HUES48 (cell line): ENCODE measurements around the gene NFIB.

Source experiments
- H3K27ac ChIP-seq: one replicate; pipeline ENCODE4 v1.7.0; 2013; ENCODE audit warnings: low read depth, low read length, inconsistent platforms
- H3K27me3 ChIP-seq: 2 replicates; pipeline ENCODE4 v1.6.1; 2013; ENCODE audit warnings: mild to moderate bottlenecking, low read length; ENCODE audit not compliant: control insufficient read depth, insufficient read depth
- H3K36me3 ChIP-seq: 2 replicates; pipeline ENCODE4 v1.6.1; 2013; ENCODE audit warnings: low read length; ENCODE audit not compliant: control insufficient read depth, insufficient read depth
- H3K4me1 ChIP-seq: 2 replicates; pipeline ENCODE4 v1.6.1; 2013; ENCODE audit warnings: mild to moderate bottlenecking, low read length; ENCODE audit not compliant: control insufficient read depth, insufficient read depth
- H3K4me3 ChIP-seq: 2 replicates; pipeline ENCODE4 v1.5.1; 2013; ENCODE audit warnings: mild to moderate bottlenecking, low read depth, low read length
- H3K9ac ChIP-seq: 2 replicates; pipeline ENCODE4 v1.6.1; 2013; ENCODE audit warnings: mild to moderate bottlenecking, low read depth, low read length, moderate library complexity
- H3K9me3 ChIP-seq: 2 replicates; pipeline ENCODE4 v1.6.1; 2013; ENCODE audit warnings: low read length; ENCODE audit not compliant: control insufficient read depth, insufficient read depth

The NFIB gene

GRCh38 chr9:14179449-14179848, 134.5 kb downstream of the NFIB start:
- H3K4me1 ChIP-seq, result no peaks in the 10 kb centered on the region

DNA sequence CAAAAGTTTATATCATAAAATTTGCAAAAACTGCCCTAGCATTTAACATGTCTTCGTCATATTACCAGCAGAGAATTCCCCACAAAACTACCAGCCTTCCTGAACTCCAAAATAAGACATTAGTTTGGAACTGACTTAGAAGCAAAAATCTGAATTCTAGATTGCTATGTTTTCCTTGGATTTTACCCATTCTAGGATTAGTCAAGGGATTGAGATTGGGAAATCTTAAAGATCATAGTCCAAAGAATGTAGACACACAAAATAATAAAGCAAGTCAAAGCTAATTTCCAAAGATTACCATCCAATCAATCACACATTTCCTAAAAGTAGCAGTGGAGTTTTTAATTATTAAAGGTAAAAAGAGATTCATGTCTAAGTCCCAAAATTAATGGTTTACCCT, 138.2 kb downstream of the NFIB start:
- no peaks in the 10 kb centered on the region for H3K9me3 ChIP-seq
- no peaks in the 10 kb centered on the region for H3K27me3 ChIP-seq
- H3K9ac ChIP-seq, result no peak overlapping the region
- no peaks in the 10 kb centered on the region for H3K4me1 ChIP-seq
- H3K27ac ChIP-seq, result no peak overlapping the region
- no peaks in the 10 kb centered on the region for H3K36me3 ChIP-seq
- no peak overlapping the region for H3K4me3 ChIP-seq

More at GRCh38 chr9:14179449-14179848, 134.5 kb downstream of the NFIB start:
- Histone ChIP-seq H3K27ac (no peak overlapping the region), H3K9ac (no peak overlapping the region), H3K4me3 (no peak overlapping the region), H3K27me3 (no peaks in the 10 kb centered on the region), H3K9me3 (no peaks in the 10 kb centered on the region), H3K36me3 (no peaks in the 10 kb centered on the region)

DNA sequence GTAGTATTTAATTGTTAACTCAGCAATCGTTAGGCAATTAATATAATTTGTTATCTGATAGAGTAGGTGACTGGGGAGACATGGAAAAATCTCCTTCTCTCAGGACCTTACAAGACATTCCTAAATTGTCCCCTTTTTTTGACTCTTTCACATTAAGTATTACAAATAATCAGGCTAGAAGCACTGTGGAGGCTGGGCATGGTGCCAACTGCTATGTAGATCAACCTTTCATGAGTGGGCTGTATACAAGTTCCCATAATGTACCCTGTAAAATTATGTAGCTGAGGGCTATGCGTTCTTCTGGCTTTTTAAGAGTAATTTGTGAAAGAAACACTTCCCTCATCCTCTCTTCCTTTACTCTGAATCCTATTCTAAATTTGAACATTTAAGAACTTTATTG, 140.2 kb downstream of the NFIB start:
- H3K4me3 ChIP-seq, result no peak overlapping the region
- H3K27ac ChIP-seq, result no peak overlapping the region
- no peaks in the 10 kb centered on the region for H3K27me3 ChIP-seq
- no peaks in the 10 kb centered on the region for H3K4me1 ChIP-seq
- no peaks in the 10 kb centered on the region for H3K9me3 ChIP-seq
- no peak overlapping the region for H3K9ac ChIP-seq
- H3K36me3 ChIP-seq, result no peaks in the 10 kb centered on the region

DNA sequence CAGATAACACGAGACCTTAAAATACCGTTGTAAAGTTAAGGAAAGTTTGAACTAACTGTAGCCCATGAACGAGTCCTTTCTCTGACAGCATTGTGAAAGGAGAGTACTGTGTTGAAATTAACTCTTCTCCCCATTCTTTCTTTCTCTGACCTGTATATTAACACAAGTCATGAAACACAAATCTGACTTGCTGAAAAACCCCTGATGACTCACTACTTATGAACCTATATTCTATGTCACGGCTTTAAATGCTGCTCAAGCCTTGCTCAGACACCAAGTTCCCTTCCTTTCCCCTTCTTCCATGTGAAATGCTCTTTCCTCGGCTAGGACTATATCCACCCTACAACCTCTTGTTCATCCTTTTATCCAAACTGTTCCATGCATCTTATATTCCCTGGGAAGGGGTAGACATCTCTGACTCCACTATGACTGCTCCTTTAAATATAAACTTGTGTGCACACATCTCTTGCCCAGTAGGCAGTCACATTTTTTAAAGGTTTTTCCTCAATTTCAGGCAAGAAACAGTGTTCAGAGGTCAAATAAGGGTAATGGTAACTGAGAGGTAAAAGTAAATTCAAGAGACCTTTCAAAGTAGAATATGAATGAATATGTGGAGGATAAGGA, 142.9 kb downstream of the NFIB start:
- no peak overlapping the region for H3K27ac ChIP-seq
- H3K36me3 ChIP-seq, result no peaks in the 10 kb centered on the region
- H3K9ac ChIP-seq, result no peak overlapping the region
- no peaks in the 10 kb centered on the region for H3K9me3 ChIP-seq
- H3K4me1 ChIP-seq, result no peaks in the 10 kb centered on the region
- no peaks in the 10 kb centered on the region for H3K27me3 ChIP-seq
- H3K4me3 ChIP-seq, result no peak overlapping the region

- Histone ChIP-seq H3K27ac (no peak overlapping the region), H3K27me3 (no peaks in the 10 kb centered on the region), H3K4me1 (no peaks in the 10 kb centered on the region), H3K9ac (no peak overlapping the region), H3K4me3 (no peak overlapping the region), H3K36me3 (no peaks in the 10 kb centered on the region), H3K9me3 (no peaks in the 10 kb centered on the region)
Measured at GRCh38 chr9:14170392-14170931, 143.5 kb downstream of the NFIB start.

DNA sequence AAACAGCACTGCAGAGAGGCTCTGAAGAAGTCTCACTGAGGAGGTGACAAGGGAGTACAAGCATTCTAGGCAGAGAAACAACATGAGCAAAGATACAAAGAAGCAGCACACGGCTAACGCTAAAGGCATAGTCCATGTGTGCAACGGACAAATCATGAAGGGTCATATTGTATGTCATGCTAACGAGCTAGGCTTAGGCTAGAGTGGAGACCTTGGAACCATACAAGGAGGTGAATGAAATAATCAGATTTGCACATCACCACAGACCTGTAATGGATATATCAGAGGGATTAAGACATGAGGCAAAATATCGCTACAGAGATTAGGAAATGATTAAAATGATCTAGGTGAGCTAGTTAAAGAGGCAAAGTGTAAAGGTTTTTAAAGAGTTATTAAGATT, 145.6 kb downstream of the NFIB start:
- Histone ChIP-seq H3K4me1 (no peaks in the 10 kb centered on the region), H3K9ac (no peak overlapping the region), H3K27me3 (no peaks in the 10 kb centered on the region), H3K9me3 (no peaks in the 10 kb centered on the region), H3K4me3 (no peak overlapping the region), H3K36me3 (no peaks in the 10 kb centered on the region), H3K27ac (no peak overlapping the region)

DNA sequence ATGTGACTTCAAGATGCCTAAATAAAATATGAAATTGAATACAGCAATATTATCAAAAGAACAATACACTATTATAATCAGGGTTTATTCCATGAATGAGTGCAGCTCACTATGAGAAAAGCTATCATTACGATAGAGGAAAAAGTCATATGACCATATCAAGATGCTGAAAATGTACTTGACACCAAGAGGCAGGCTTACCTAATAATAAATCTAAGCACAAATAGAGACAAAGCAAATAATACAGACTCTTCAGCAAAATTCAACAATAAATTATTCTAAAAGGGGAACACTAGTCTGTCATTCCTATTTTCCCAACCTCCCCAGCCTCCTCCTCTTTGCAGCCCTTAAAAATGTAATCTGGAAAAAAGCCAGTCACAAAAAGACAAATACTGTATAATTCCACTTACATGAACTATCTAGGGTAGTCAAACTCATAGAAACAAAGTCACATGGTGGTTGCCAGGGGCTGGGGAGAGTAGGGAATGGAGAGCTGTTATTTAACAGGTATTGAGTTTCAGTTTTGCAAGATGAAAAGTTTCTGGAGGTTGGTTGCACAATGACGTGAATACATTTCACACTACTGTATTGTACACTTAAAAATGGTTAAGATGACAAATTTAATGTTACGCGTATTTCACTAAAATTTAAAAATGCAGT, 148.4 kb downstream of the NFIB start:
- Histone ChIP-seq H3K9me3 (no peaks in the 10 kb centered on the region), H3K4me3 (no peak overlapping the region), H3K27ac (no peak overlapping the region)

GRCh38 chr9:14164908-14165307, 149.0 kb downstream of the NFIB start:
- H3K27me3 ChIP-seq, result no peaks in the 10 kb centered on the region
- no peak overlapping the region for H3K27ac ChIP-seq
- H3K9me3 ChIP-seq, result no peaks in the 10 kb centered on the region
- no peak overlapping the region for H3K4me3 ChIP-seq
- no peaks in the 10 kb centered on the region for H3K36me3 ChIP-seq
- H3K9ac ChIP-seq, result no peak overlapping the region
- H3K4me1 ChIP-seq, result no peaks in the 10 kb centered on the region

More for the DNA sequence above, 148.4 kb downstream of the NFIB start:
- no peak overlapping the region for H3K9ac ChIP-seq
- no peaks in the 10 kb centered on the region for H3K36me3 ChIP-seq
- no peaks in the 10 kb centered on the region for H3K27me3 ChIP-seq
- H3K4me1 ChIP-seq, result no peaks in the 10 kb centered on the region

GRCh38 chr9:14159440-14160216, 154.3 kb downstream of the NFIB start:
- Histone ChIP-seq H3K4me3 (no peak overlapping the region), H3K36me3 (no peaks in the 10 kb centered on the region), H3K9ac (no peak overlapping the region), H3K4me1 (peaks cover 10% of the 10 kb centered on the region; the same call in 1 of the 2 replicates), H3K27ac (peak overlapping the region; percentile 53), H3K9me3 (no peaks in the 10 kb centered on the region), H3K27me3 (no peaks in the 10 kb centered on the region)

GRCh38 chr9:14158916-14159315, 155.0 kb downstream of the NFIB start:
- Histone ChIP-seq H3K9me3 (no peaks in the 10 kb centered on the region), H3K4me3 (no peak overlapping the region), H3K9ac (no peak overlapping the region), H3K27ac (peak overlapping the region; percentile 53), H3K27me3 (no peaks in the 10 kb centered on the region), H3K36me3 (no peaks in the 10 kb centered on the region), H3K4me1 (peaks cover 10% of the 10 kb centered on the region; the same call in 1 of the 2 replicates)
